ENCODE data around the gene DHX57.

GRCh38 chr2:38830526-38831159 lies 45.1 kb downstream of the DHX57 start:
- TF ChIP-seq, protein P1, sequence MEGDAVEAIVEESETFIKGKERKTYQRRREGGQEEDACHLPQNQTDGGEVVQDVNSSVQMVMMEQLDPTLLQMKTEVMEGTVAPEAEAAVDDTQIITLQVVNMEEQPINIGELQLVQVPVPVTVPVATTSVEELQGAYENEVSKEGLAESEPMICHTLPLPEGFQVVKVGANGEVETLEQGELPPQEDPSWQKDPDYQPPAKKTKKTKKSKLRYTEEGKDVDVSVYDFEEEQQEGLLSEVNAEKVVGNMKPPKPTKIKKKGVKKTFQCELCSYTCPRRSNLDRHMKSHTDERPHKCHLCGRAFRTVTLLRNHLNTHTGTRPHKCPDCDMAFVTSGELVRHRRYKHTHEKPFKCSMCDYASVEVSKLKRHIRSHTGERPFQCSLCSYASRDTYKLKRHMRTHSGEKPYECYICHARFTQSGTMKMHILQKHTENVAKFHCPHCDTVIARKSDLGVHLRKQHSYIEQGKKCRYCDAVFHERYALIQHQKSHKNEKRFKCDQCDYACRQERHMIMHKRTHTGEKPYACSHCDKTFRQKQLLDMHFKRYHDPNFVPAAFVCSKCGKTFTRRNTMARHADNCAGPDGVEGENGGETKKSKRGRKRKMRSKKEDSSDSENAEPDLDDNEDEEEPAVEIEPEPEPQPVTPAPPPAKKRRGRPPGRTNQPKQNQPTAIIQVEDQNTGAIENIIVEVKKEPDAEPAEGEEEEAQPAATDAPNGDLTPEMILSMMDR (IDR thresholded peaks at IDR 0.05; ENCODE audit: low read length), result no peak
- TF ChIP-seq EZH2 (IDR thresholded peaks at IDR 0.05; ENCODE audit: borderline replicate concordance, low read length), result no peak

Measured in OCI-LY1 (cell line).